PFSK-1 (cell line): Measurements from ENCODE around the gene CHD5.

Source experiments
- POLR2AphosphoS5 ChIP-seq: IDR thresholded peaks from 2 replicates; pipeline ENCODE4 v1.6.1; 2012; ENCODE audit warnings: low read depth, mild to moderate bottlenecking, control low read depth, low read length, moderate library complexity
- REST ChIP-seq, 2 experiments: IDR thresholded peaks; 2 replicates each; pipeline versions ENCODE4 v1.6.1 to v1.8.0; 2011 to 2012; ENCODE audit warnings: low read depth in 2 of 2, low read length in 2 of 2, control low read depth in 1 of 2, inconsistent platforms in 1 of 2, mild to moderate bottlenecking in 1 of 2, moderate library complexity in 1 of 2; ENCODE audit not compliant: insufficient read depth in 1 of 2
- TAF1 ChIP-seq: IDR thresholded peaks from 2 replicates; pipeline ENCODE4 v1.6.1; 2012; ENCODE audit warnings: low read length, control low read depth, borderline replicate concordance; ENCODE audit not compliant: insufficient read depth

- TF ChIP-seq REST (IDR thresholded peaks at IDR 0.05; ENCODE audit: insufficient read depth in 1 of 2, low read depth in 2 of 2, low read length in 2 of 2), result no peak
- no peak for TF ChIP-seq POLR2AphosphoS5
- no peak for TF ChIP-seq TAF1
These were observed 64.0 kb downstream of the CHD5 start for GRCh38 chr1:6116137-6116536.
